CD4-positive, alpha-beta T cell treated with Interleukin-10 for 1 hour (primary cell): Measurements from ENCODE around the gene SOS1.
"Not testable (repeated sequence)": the region's sequence is repeated elsewhere in the genome, so short reads cannot be mapped to it uniquely, and the experiment has no call there.

ENCODE experiments used
- DNase-seq: peaks from one replicate; pipeline ENCODE4 v3.0.0-alpha.2; 2020

Gene SOS1

GRCh38 chr2:39138187-39138836, 17.5 kb upstream of the SOS1 start:
- not testable (repeated sequence) for DNase-seq

DNA sequence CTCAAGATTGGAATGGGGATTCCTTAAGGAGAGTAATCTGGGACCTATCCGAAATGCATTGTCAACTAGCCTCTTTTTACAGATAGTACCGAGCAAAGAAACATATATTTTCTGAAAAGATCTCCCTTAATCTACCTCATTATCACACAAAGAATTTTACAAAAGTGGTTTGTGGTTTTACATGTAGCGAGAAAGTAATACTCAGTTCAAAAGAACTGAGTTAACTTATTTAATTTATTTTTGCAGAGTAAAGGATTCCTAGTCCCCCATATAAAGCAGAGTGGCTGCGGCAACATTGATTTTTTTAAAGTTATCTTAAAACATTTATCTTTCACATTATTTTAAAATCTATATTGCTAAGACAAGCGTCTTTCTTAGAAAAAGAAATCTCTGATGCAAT, 15.9 kb upstream of the SOS1 start:
- DNase-seq: no peak

DNA sequence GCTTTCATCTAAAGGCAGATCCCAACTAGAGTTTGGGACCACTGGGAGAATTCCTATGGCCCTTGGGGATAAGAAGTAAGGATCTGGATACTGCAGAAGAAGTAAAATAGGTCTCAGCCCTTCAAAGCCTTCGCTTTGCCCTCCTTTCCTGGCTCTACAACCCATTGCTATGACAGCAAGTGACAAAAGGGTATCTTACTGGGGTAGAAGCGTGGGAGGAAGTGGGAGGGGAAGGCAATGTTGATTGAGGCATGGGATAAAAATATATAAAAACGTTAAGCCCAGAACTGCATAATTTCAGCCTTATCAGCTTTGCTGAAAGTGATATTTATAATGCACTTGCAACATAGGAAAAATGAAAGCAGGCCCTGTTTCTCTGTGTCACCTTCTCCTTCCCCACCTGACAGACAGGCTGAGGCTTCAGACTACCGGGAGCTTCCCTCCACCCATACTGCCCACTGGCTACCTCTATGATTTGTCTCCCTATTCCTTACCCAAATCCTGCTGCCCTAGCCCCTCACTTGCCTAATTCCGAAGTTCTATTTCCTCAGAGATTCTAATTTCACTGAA, 14.9 kb upstream of the SOS1 start:
- no peak for DNase-seq

GRCh38 chr2:39133215-39133851, 12.5 kb upstream of the SOS1 start:
- DNase-seq: no peak

GRCh38 chr2:39128919-39129391, 8.1 kb upstream of the SOS1 start:
- peak; percentile 77 for DNase-seq

- DNase-seq: peak; percentile 41
These were observed 7.1 kb upstream of the SOS1 start for GRCh38 chr2:39127973-39128372.

- DNase-seq: no peak
These were observed 3.9 kb upstream of the SOS1 start for GRCh38 chr2:39124746-39125057.

DNA sequence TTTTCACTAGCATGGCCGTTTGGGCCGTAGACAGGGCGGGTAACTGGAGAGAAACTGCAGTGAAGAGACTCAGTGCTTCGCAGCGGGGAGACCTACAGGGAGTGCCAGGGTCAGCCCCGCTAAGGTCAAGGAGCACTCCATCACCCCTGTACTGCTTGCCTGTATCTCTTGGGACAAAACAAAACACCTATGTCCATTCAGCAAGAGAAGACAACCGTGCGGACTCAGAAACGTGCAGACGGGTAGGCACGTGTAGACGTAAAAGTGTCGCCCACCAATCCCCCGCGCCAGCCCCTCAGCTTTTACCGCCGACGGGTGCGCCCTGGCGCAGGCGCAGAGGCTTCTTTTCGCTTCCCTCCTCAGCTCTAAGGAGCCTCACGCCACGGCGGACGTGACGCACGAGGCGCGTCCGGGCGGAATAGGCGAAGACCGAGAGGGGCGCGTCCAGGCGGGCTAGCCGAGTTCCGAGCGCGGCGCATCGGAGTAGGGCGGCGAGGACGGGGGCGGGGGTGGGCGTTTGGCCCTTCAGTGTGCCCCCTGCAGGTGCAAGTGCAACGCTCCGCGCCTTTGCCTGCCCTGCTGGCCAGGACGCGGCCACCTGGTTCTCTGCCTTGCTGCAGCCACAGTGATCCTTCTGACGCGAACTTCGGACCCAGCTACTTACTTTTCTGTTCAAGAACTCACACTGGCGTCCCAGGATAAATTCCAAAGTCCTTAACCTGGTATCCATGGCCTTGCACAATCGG, 3.3 kb upstream of the SOS1 start:
- peak; percentile 96 for DNase-seq

GRCh38 chr2:39123436-39123999, 2.7 kb upstream of the SOS1 start:
- no peak for DNase-seq

DNA sequence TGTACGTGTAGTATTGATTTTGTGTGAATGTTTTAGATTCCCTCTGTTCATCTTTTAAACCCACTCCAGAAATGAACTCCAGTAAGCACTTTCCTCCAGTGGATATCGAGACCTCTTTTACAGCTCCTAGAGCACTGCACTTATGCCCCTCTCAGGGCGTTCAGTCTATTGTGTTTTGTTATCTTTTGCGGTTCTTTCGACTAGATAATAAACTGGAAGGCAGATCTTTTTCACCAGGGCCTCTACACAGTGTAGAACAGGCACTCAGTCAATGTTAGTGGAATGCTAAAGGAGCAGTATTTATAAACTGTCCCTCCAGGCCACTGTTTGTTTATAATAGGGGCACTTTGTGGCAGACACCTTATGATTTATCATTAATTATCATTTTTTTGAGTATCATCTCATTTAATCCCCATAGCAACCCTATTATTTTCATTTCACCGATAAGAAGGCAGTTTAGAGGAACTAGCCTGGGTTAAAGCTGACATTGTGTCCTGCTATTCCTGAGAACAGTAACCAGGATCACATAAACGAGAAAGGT, 742 bp upstream of the SOS1 start:
- DNase-seq: no peak

DNA sequence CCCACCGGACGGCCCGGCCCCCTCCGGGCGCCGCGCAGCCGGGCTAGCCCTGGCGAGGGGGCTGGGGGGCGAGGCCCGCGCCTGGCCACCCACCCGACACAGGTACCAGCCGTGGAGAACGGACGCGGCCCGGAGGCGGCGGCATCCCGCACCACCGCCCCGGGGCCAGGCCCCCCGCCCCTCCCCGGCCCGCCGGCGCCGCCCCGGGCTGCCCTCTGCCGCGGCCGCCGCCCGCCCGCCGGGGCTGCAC, 405 bp downstream of the SOS1 start:
- no peak for DNase-seq

- DNase-seq: peak; percentile 65
These were observed 925 bp downstream of the SOS1 start for GRCh38 chr2:39119732-39120520.

GRCh38 chr2:39118786-39119499, 1.9 kb downstream of the SOS1 start:
- no peak for DNase-seq

- DNase-seq: no peak
These were observed 5.3 kb downstream of the SOS1 start for GRCh38 chr2:39115556-39115955.

- DNase-seq: no peak
These were observed 6.1 kb downstream of the SOS1 start for GRCh38 chr2:39114771-39115170.

GRCh38 chr2:39109537-39109936, 11.3 kb downstream of the SOS1 start:
- DNase-seq: no peak

DNA sequence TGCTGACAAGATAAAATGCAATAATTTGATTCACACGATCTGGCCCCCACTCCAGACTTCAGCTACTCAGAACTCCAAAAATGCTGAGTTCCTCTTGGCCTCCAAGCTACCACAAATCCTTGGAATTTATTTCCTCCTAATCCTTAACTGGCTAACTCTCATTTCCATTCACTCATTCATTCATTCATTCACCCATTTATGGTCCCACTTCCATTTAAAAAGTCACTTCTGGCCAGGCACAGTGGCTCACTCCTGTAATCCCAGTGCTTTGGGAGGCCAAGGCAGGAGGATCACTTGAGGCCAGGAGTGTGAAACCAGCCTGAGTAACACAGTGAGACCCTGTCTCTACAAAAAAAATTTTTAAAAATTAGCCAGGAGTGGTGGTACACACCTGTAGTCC, 12.5 kb downstream of the SOS1 start:
- DNase-seq: no peak

DNA sequence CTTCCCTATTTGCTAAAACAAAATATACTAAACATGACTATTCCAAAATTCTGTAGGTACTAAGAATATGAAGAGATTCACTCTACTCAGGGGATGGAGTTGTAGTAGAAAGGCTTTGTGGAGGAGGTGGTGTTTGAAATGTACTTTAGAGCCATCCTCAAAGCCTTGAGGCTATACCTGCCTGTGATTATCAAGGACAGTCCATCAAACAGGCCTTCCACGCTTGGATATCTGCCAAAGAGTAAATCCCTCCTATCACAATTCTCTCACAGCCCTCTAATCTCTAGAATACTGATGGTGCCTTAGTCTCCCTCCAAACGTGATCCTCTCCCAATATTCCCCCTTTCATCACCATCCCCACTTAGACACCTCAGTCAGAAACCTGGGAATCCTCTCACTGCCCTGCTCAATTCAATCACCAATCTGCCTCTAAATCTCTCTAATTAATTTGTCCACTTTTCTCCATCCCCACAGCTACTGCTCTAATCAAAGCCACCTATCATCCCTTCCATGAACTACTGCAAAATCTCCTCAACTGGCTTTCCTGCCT, 13.1 kb downstream of the SOS1 start:
- no peak for DNase-seq

GRCh38 chr2:39107156-39107555, 13.7 kb downstream of the SOS1 start:
- no peak for DNase-seq

- DNase-seq: no peak
These were observed 20.8 kb downstream of the SOS1 start for GRCh38 chr2:39099870-39100728.
